HepG2 (cell line): ENCODE measurements around the gene AP5Z1. TPM values are rescaled to one million over a fixed set of nuclear protein-coding genes. Genes with fewer than 3 reads are reported as not detected.
A peak's percentile ranks its signal among the peaks of the same experiment; 100 is the strongest.

ENCODE experiments used
- HNF1B ChIP-seq: sonication (generic); formaldehyde crosslinking; IDR thresholded peaks from 2 replicates; pipeline ENCODE4 v1.5.1; 2020; ENCODE audit warnings: mild to moderate bottlenecking, moderate library complexity, missing genetic modification reagents
- KMT2B ChIP-seq: IDR thresholded peaks from 2 replicates; pipeline ENCODE4 v1.6.1; 2016; ENCODE audit warnings: missing genetic modification reagents, missing compliant biosample characterization
- MBD4 ChIP-seq: IDR thresholded peaks from 2 replicates; pipeline ENCODE4 v1.6.1; 2012; ENCODE audit warnings: low read length, inconsistent platforms, borderline replicate concordance
- NCOR1 ChIP-seq: fragments of 200-600 bp; sonication (generic); IDR thresholded peaks from 2 replicates; pipeline ENCODE4 v1.7.0; 2017; ENCODE audit warnings: antibody characterized with exemption, low read length, borderline replicate concordance
- NFE2 ChIP-seq: sonication (generic); formaldehyde crosslinking; IDR thresholded peaks from 2 replicates; pipeline ENCODE4 v1.4.0; 2020; ENCODE audit warnings: missing genetic modification reagents
- RNF219 ChIP-seq: sonication (generic); formaldehyde crosslinking; IDR thresholded peaks from 2 replicates; pipeline ENCODE4 v1.5.0; 2020; ENCODE audit warnings: mild to moderate bottlenecking, missing genetic modification reagents
- SKI ChIP-seq: fragments of 450-650 bp; IDR thresholded peaks from one replicate; pipeline ENCODE4 v1.6.1; 2018; ENCODE audit warnings: mild to moderate bottlenecking; ENCODE audit not compliant: partially characterized antibody
- TFDP1 ChIP-seq: IDR thresholded peaks from 2 replicates; pipeline ENCODE4 v1.6.1; 2016; ENCODE audit warnings: missing compliant biosample characterization, missing genetic modification reagents, borderline replicate concordance
- THRA ChIP-seq: sonication (generic); formaldehyde crosslinking; IDR thresholded peaks from 2 replicates; pipeline ENCODE4 v1.4.0; 2020; ENCODE audit warnings: missing genetic modification reagents, borderline replicate concordance
- ZNF18 ChIP-seq: sonication (generic); formaldehyde crosslinking; IDR thresholded peaks from 2 replicates; pipeline ENCODE4 v1.8.0; 2022; ENCODE audit warnings: mild to moderate bottlenecking, missing genetic modification reagents; ENCODE audit not compliant: insufficient replicate concordance
- ZNF207 ChIP-seq: fragments of 450-650 bp; IDR thresholded peaks from 2 replicates; pipeline ENCODE4 v1.6.1; 2016; ENCODE audit warnings: antibody characterized with exemption, borderline replicate concordance
- ZNF230 ChIP-seq: sonication (generic); formaldehyde crosslinking; IDR thresholded peaks from 2 replicates; pipeline ENCODE4 v1.4.0; 2020; ENCODE audit warnings: mild to moderate bottlenecking, missing genetic modification reagents
- ZNF232 ChIP-seq: sonication (generic); formaldehyde crosslinking; IDR thresholded peaks from 2 replicates; pipeline ENCODE4 v1.4.0; 2020; ENCODE audit warnings: missing genetic modification reagents, borderline replicate concordance
- ZNF251 ChIP-seq: sonication (generic); formaldehyde crosslinking; IDR thresholded peaks from 2 replicates; pipeline ENCODE4 v1.9.0; 2021; ENCODE audit warnings: mild to moderate bottlenecking, missing genetic modification reagents
- ZNF34 ChIP-seq: sonication (generic); formaldehyde crosslinking; IDR thresholded peaks from 2 replicates; pipeline ENCODE4 v1.4.0; 2020; ENCODE audit warnings: mild to moderate bottlenecking, missing genetic modification reagents, borderline replicate concordance
- ZNF343 ChIP-seq: sonication (generic); formaldehyde crosslinking; IDR thresholded peaks from 2 replicates; pipeline ENCODE4 v1.4.0; 2020; ENCODE audit warnings: mild to moderate bottlenecking, missing genetic modification reagents
- ZNF451 ChIP-seq: sonication (generic); formaldehyde crosslinking; IDR thresholded peaks from 2 replicates; pipeline ENCODE4 v1.5.0; 2020; ENCODE audit warnings: mild to moderate bottlenecking, missing genetic modification reagents
- ZNF639 ChIP-seq: conservative IDR thresholded peaks from 2 replicates; pipeline ENCODE4 v1.6.1; 2018; ENCODE audit warnings: missing genetic modification reagents
- ZNF7 ChIP-seq: IDR thresholded peaks from 2 replicates; pipeline ENCODE4 v1.6.1; 2016; ENCODE audit warnings: missing biosample characterization, missing genetic modification reagents
- polyA plus RNA-seq, 8 experiments: library from polyadenylated mRNA; depleted of rRNA in 3 of 8; stranded (reverse) in 7 of 8; unstranded in 1 of 8; fragments of >200 nt; fragmentation: Illumina TruSeq in 4 of 8; extraction: Trizol in 4 of 8; gene quantifications; 2 replicates each; pipeline versions ENCODE4 v1.2.1 to v1.2.3, GENCODE V29; 2011 to 2016; ENCODE audit warnings: low read depth in 4 of 8, missing spikeins in 1 of 8, mixed read lengths in 1 of 8; ENCODE audit not compliant: insufficient read depth in 1 of 8
- total RNA-seq, 5 experiments: library from RNA; depleted of rRNA; stranded (reverse); fragments of >200 nt; fragmentation: Illumina TruSeq; extraction: Trizol; gene quantifications; 2 replicates each; pipeline ENCODE4 v1.2.3, GENCODE V29; 2016; ENCODE audit warnings: low read depth in 1 of 5

Gene AP5Z1
- total and polyA plus RNA-seq, 2 of the 13 experiments (the other 11 are each of a cell fraction or from before 2014, with no cell fraction given), result 9.3 to 15.1 TPM

GRCh38 chr7:4775250-4775847 is at the start of gene AP5Z1 (continued):
- TF ChIP-seq RNF219, result no peak
- TF ChIP-seq NFE2 (CRISPR knock-in tag), result no peak
- TF ChIP-seq ZNF18 (CRISPR knock-in tag), result no peak
- no peak; the same call in 1 of the 2 replicates for TF ChIP-seq HNF1B (CRISPR knock-in tag)
- no peak for TF ChIP-seq MBD4
- no peak for TF ChIP-seq ZNF251 (CRISPR knock-in tag)
- 0 out of 2 replicates have a peak, but pooled peaks have one; percentile 12 for TF ChIP-seq TFDP1 (CRISPR knock-in tag)
- peak; percentile 52 for TF ChIP-seq THRA (CRISPR knock-in tag)
- TF ChIP-seq ZNF232 (CRISPR knock-in tag), result no peak
- TF ChIP-seq ZNF34 (CRISPR knock-in tag), result 0 out of 2 replicates have a peak, but pooled peaks have one; percentile 10
- peak; percentile 18; the same call in 1 of the 2 replicates for TF ChIP-seq ZNF230 (CRISPR knock-in tag)
- 0 out of 2 replicates have a peak, but pooled peaks have one; percentile 44 for TF ChIP-seq ZNF451 (CRISPR knock-in tag)
- TF ChIP-seq ZNF343 (CRISPR knock-in tag), result 0 out of 2 replicates have a peak, but pooled peaks have one; percentile 13
- peak; percentile 40 for TF ChIP-seq SKI
- TF ChIP-seq NCOR1, result no peak; the same call in 1 of the 2 replicates
- TF ChIP-seq ZNF207, result no peak
- peak; percentile 87 for TF ChIP-seq KMT2B (CRISPR knock-in tag)
- no peak for TF ChIP-seq ZNF7 (CRISPR knock-in tag)
- TF ChIP-seq ZNF639, result no peak
